HK-2 (cell line): ENCODE results near the gene RSRC1.
"Not testable (repeated sequence)": the region's sequence is repeated elsewhere in the genome, so short reads cannot be mapped to it uniquely, and the experiment has no call there.

Experiments used
- DNase-seq: peaks from one replicate; pipeline ENCODE4 v3.0.0-alpha.2; 2018; ENCODE audit not compliant: unreplicated experiment

The RSRC1 gene

GRCh38 chr3:158101335-158102241 is 8.3 kb upstream of the RSRC1 start:
- DNase-seq, result no peak

- DNase-seq, result no peak
Measured at GRCh38 chr3:158102242-158103080, 7.4 kb upstream of the RSRC1 start.

- no peak for DNase-seq
Measured at GRCh38 chr3:158103081-158103886, 6.6 kb upstream of the RSRC1 start.

GRCh38 chr3:158103887-158104327 is 6.0 kb upstream of the RSRC1 start:
- no peak for DNase-seq

GRCh38 chr3:158104431-158104921 is 5.4 kb upstream of the RSRC1 start:
- DNase-seq, result no peak

- peak; percentile 58 for DNase-seq
Measured at GRCh38 chr3:158105119-158105709, 4.7 kb upstream of the RSRC1 start.

- DNase-seq, result peak; percentile 84
Measured at GRCh38 chr3:158105710-158106253, 4.1 kb upstream of the RSRC1 start.

GRCh38 chr3:158106766-158107471 is 3.0 kb upstream of the RSRC1 start:
- DNase-seq, result peak; percentile 21

GRCh38 chr3:158107605-158108444 is 2.1 kb upstream of the RSRC1 start:
- no peak for DNase-seq

GRCh38 chr3:158108445-158108985 is 1.4 kb upstream of the RSRC1 start:
- no peak for DNase-seq

- peak; percentile 7 for DNase-seq
Measured at GRCh38 chr3:158109295-158109803, 540 bp upstream of the RSRC1 start.

GRCh38 chr3:158110658-158111018 is 749 bp downstream of the RSRC1 start:
- DNase-seq, result no peak

- DNase-seq, result no peak
Measured at GRCh38 chr3:158111861-158112260, 2.0 kb downstream of the RSRC1 start.

GRCh38 chr3:158113595-158113994 is 3.7 kb downstream of the RSRC1 start:
- not testable (repeated sequence) for DNase-seq

GRCh38 chr3:158120330-158120729 is 10.4 kb downstream of the RSRC1 start:
- DNase-seq, result no peak

GRCh38 chr3:158121295-158121694 is 11.4 kb downstream of the RSRC1 start:
- DNase-seq, result no peak

- DNase-seq, result not testable (repeated sequence)
Measured at GRCh38 chr3:158122721-158123120, 12.8 kb downstream of the RSRC1 start.

GRCh38 chr3:158127250-158128219 is 17.6 kb downstream of the RSRC1 start:
- DNase-seq, result no peak
